OCI-LY1 (cell line): ENCODE data around the gene RGS16.

Source experiments
- H2AFZ ChIP-seq: fragments of 200-600 bp; sonication (generic), shearing (Covaris generic); 2 replicates; pipeline ENCODE4 v1.6.0; 2014; ENCODE audit warnings: antibody characterized with exemption, mild to moderate bottlenecking, low read length
- H3F3A ChIP-seq: fragments of 200-600 bp; sonication (generic), shearing (Covaris generic); 2 replicates; pipeline ENCODE4 v1.6.0; 2014; ENCODE audit warnings: mild to moderate bottlenecking, antibody characterized with exemption, low read length, moderate library complexity; ENCODE audit not compliant: insufficient read depth
- H3K27ac ChIP-seq: fragments of 200-600 bp; sonication (generic); 2 replicates; pipeline ENCODE4 v1.5.1; 2014; ENCODE audit warnings: low read length, mixed run types, mild to moderate bottlenecking, low read depth; ENCODE audit not compliant: poor library complexity, severe bottlenecking
- H3K27me3 ChIP-seq: fragments of 200-600 bp; sonication (generic); 2 replicates; pipeline ENCODE4 v1.6.0; 2014; ENCODE audit warnings: antibody characterized with exemption, mild to moderate bottlenecking, low read length, moderate library complexity; ENCODE audit not compliant: insufficient read depth
- H3K36me3 ChIP-seq: fragments of 200-600 bp; sonication (generic); 2 replicates; pipeline ENCODE4 v1.6.1; 2014; ENCODE audit warnings: mild to moderate bottlenecking, antibody characterized with exemption, low read length, moderate library complexity, mixed read lengths; ENCODE audit not compliant: insufficient read depth
- H3K4me1 ChIP-seq: fragments of 200-600 bp; sonication (generic); 2 replicates; pipeline ENCODE4 v1.5.1; 2014; ENCODE audit warnings: mild to moderate bottlenecking, low read length, moderate library complexity; ENCODE audit not compliant: insufficient read depth, severe bottlenecking
- H3K4me2 ChIP-seq: fragments of 200-600 bp; sonication (generic), shearing (Covaris generic); 2 replicates; pipeline ENCODE4 v1.6.1; 2014; ENCODE audit warnings: low read length
- H3K4me3 ChIP-seq: fragments of 200-600 bp; sonication (generic); 2 replicates; pipeline ENCODE4 v1.5.1; 2014; ENCODE audit warnings: low read length, low read depth, mild to moderate bottlenecking, mixed read lengths; ENCODE audit not compliant: poor library complexity, severe bottlenecking
- H3K79me2 ChIP-seq: fragments of 200-600 bp; shearing (Covaris generic); 2 replicates; pipeline ENCODE4 v1.6.1; 2016; ENCODE audit warnings: mixed run types, low read length, mixed read lengths; ENCODE audit not compliant: insufficient read depth
- H3K9ac ChIP-seq: fragments of 200-600 bp; sonication (generic), shearing (Covaris generic); 2 replicates; pipeline ENCODE4 v1.6.1; 2014; ENCODE audit warnings: mild to moderate bottlenecking, low read length, mixed read lengths
- H3K9me2 ChIP-seq: fragments of 200-600 bp; sonication (generic), shearing (Covaris generic); 2 replicates; pipeline ENCODE4 v1.6.1; 2014; ENCODE audit warnings: low read depth, mild to moderate bottlenecking, low read length, mixed read lengths
- H3K9me3 ChIP-seq: fragments of 200-600 bp; shearing (Covaris generic); 2 replicates; pipeline ENCODE4 v1.6.1; 2014; ENCODE audit warnings: low read length, mixed read lengths
- H4K20me1 ChIP-seq: fragments of 200-600 bp; sonication (generic), shearing (Covaris generic); 2 replicates; pipeline ENCODE4 v1.6.0; 2016; ENCODE audit warnings: mild to moderate bottlenecking, low read length; ENCODE audit not compliant: insufficient read depth
- EZH2 ChIP-seq: fragments of 200-600 bp; sonication (generic), shearing (Covaris generic); IDR thresholded peaks from 2 replicates; pipeline ENCODE4 v1.8.0; 2017; ENCODE audit warnings: borderline replicate concordance, mixed run types, mild to moderate bottlenecking, antibody characterized with exemption, low read length, moderate library complexity, mixed read lengths
- TF ChIP-seq, protein P1 (sequence below): fragments of 200-600 bp; sonication (generic), shearing (Covaris generic); IDR thresholded peaks from 2 replicates; pipeline ENCODE4 v1.5.1; 2017; ENCODE audit warnings: mild to moderate bottlenecking, antibody characterized with exemption, low read length, moderate library complexity, mixed read lengths

The RGS16 gene

DNA sequence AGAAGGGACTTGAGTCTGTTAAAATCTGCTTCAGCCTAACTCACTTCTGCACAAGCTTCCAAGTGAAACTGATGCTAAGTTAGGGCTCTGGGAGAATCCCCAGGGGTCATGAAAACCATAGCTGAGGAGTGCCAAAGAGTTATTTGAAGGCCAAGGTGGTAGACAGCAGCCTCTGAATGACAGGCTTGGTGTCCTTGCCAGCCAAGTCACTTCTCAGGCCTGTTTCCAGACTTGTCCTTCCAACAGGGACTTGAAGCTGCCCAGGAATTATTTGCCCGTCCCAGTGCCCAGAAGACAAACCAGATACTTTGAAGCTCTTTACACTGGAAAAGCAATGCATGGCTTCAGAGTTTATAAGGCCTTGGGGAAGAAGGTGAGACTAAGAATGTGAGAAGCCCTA lies 48.7 kb downstream of the RGS16 start:
- TF ChIP-seq, protein P1, sequence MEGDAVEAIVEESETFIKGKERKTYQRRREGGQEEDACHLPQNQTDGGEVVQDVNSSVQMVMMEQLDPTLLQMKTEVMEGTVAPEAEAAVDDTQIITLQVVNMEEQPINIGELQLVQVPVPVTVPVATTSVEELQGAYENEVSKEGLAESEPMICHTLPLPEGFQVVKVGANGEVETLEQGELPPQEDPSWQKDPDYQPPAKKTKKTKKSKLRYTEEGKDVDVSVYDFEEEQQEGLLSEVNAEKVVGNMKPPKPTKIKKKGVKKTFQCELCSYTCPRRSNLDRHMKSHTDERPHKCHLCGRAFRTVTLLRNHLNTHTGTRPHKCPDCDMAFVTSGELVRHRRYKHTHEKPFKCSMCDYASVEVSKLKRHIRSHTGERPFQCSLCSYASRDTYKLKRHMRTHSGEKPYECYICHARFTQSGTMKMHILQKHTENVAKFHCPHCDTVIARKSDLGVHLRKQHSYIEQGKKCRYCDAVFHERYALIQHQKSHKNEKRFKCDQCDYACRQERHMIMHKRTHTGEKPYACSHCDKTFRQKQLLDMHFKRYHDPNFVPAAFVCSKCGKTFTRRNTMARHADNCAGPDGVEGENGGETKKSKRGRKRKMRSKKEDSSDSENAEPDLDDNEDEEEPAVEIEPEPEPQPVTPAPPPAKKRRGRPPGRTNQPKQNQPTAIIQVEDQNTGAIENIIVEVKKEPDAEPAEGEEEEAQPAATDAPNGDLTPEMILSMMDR: no peak
- no peak for TF ChIP-seq EZH2
- H3K27ac ChIP-seq: no peak overlapping the region
- H3K4me2 ChIP-seq: no peak overlapping the region
- H3F3A ChIP-seq: no peaks in the 10 kb centered on the region
- no peak overlapping the region for H3K4me3 ChIP-seq
- H3K27me3 ChIP-seq: peaks cover 4% of the 10 kb centered on the region; the same call in 1 of the 2 replicates
- H3K9me3 ChIP-seq: no peaks in the 10 kb centered on the region
- H3K9ac ChIP-seq: no peak overlapping the region
- H4K20me1 ChIP-seq: no peaks in the 10 kb centered on the region
- no peaks in the 10 kb centered on the region for H3K4me1 ChIP-seq
- no peaks in the 10 kb centered on the region for H3K36me3 ChIP-seq
- H2AFZ ChIP-seq: no peak overlapping the region
- no peaks in the 10 kb centered on the region for H3K9me2 ChIP-seq
- H3K79me2 ChIP-seq: no peaks in the 10 kb centered on the region

DNA sequence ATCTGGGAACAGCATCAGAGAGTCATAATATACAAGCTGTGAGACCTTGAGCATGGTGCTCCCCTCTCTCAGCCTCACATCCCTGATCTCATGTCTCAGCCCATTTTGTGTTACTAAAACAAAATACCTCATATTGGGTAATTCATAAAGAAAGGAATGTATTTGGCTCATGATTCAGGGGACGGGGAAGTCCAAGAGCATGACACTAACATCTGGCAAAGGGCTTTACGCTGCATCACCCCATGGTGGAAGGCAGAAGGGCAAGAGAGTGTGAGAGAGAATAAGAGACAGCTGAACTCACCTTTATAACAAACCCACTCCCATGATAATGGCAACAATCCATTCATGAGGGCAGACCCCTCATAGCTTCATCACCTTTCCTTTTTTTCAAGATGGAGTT lies 51.7 kb downstream of the RGS16 start:
- TF ChIP-seq EZH2: no peak
- H3K27me3 ChIP-seq: peaks cover 4% of the 10 kb centered on the region; the same call in 1 of the 2 replicates
- no peaks in the 10 kb centered on the region for H3K4me1 ChIP-seq
- H3K79me2 ChIP-seq: no peaks in the 10 kb centered on the region
- no peak overlapping the region for H3K27ac ChIP-seq
- no peak overlapping the region for H3K4me2 ChIP-seq
- no peak overlapping the region for H3K4me3 ChIP-seq
- H4K20me1 ChIP-seq: no peaks in the 10 kb centered on the region
- H3F3A ChIP-seq: no peaks in the 10 kb centered on the region
- no peak overlapping the region for H3K9ac ChIP-seq
- H3K9me3 ChIP-seq: no peaks in the 10 kb centered on the region
- H3K9me2 ChIP-seq: no peaks in the 10 kb centered on the region
- no peak overlapping the region for H2AFZ ChIP-seq
- no peaks in the 10 kb centered on the region for H3K36me3 ChIP-seq

DNA sequence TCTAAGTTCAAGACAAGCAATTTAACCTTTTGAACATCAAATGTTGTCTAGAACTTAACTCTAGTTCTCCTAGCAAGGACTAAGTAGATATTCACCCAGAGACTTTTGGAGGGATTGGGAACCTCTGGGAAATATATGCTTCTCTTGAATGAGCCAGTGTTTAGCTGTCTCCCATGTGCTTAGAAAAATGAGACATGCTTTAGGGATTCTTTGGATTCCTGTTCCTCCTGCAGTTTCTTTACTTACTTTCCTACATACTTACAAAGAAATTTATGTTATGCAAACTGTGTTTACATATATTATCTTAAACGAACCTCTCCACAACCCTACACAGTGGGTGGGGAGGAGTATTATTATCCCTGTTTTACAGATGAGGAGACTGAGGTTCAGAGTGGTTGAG lies 54.4 kb downstream of the RGS16 start:
- H3K4me3 ChIP-seq: no peak overlapping the region
- no peaks in the 10 kb centered on the region; the same call in 1 of the 2 replicates for H3K27me3 ChIP-seq
- no peaks in the 10 kb centered on the region for H3F3A ChIP-seq
- no peaks in the 10 kb centered on the region for H3K9me3 ChIP-seq
- H3K4me2 ChIP-seq: no peak overlapping the region
- H3K79me2 ChIP-seq: no peaks in the 10 kb centered on the region
- no peak overlapping the region for H2AFZ ChIP-seq
- H3K27ac ChIP-seq: no peak overlapping the region
- no peak for TF ChIP-seq EZH2
- TF ChIP-seq, protein P1: no peak
- no peak overlapping the region for H3K9ac ChIP-seq
- no peaks in the 10 kb centered on the region for H3K36me3 ChIP-seq
- H3K9me2 ChIP-seq: no peaks in the 10 kb centered on the region
- no peaks in the 10 kb centered on the region for H4K20me1 ChIP-seq
- no peaks in the 10 kb centered on the region for H3K4me1 ChIP-seq

DNA sequence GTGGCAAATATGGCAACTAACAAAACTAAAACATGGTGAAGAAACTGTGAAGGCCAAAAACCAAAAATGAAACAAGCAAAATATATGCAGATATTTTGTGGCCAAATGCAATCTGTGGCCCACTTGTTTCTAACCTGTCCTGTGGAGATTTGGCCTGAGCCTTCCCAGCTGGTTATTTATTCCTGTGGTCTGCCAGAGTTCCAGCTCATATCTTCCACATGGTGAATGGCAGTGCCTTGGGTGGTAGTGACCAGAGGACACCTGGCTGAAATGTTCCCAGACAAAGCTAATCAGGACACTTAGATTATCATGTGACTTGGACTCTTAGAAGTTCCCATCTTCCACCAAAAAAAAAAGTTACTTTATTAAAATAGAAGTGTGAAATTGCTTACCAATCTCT lies 54.8 kb downstream of the RGS16 start:
- TF ChIP-seq, protein P1: no peak
- no peak for TF ChIP-seq EZH2
- H3K27ac ChIP-seq: no peak overlapping the region
- no peak overlapping the region for H3K4me3 ChIP-seq
- H3K36me3 ChIP-seq: no peaks in the 10 kb centered on the region
- no peak overlapping the region for H2AFZ ChIP-seq
- H3K9me2 ChIP-seq: no peaks in the 10 kb centered on the region
- no peaks in the 10 kb centered on the region for H3F3A ChIP-seq
- no peaks in the 10 kb centered on the region for H3K4me1 ChIP-seq
- no peaks in the 10 kb centered on the region; the same call in 1 of the 2 replicates for H3K27me3 ChIP-seq
- no peaks in the 10 kb centered on the region for H4K20me1 ChIP-seq
- no peaks in the 10 kb centered on the region for H3K9me3 ChIP-seq
- H3K4me2 ChIP-seq: no peak overlapping the region
- no peaks in the 10 kb centered on the region for H3K79me2 ChIP-seq
- H3K9ac ChIP-seq: no peak overlapping the region
